GM21367 (cell line): Measurements from ENCODE around the gene MYORG.
"Not testable (repeated sequence)": the region's sequence is repeated elsewhere in the genome, so short reads cannot be mapped to it uniquely, and the experiment has no call there.

Experiments
- ATAC-seq: cut with Tn5 transposase; IDR thresholded peaks from one replicate; pipeline ENCODE4 v1.9.1; 2021; ENCODE audit not compliant: unreplicated experiment

MYORG gene

GRCh38 chr9:34370335-34370969 lies 6.2 kb downstream of the MYORG start:
- no peak for ATAC-seq

- no peak for ATAC-seq
Observed at GRCh38 chr9:34369636-34370035, 7.1 kb downstream of the MYORG start.

- ATAC-seq = not testable (repeated sequence)
Observed at GRCh38 chr9:34368796-34369195, 7.9 kb downstream of the MYORG start.

- ATAC-seq = not testable (repeated sequence)
Observed at GRCh38 chr9:34367751-34368410, 8.8 kb downstream of the MYORG start.

- ATAC-seq = no peak
Observed at GRCh38 chr9:34366365-34366764, 10.3 kb downstream of the MYORG start.

- ATAC-seq = no peak
Observed at GRCh38 chr9:34365282-34365681, 11.4 kb downstream of the MYORG start.

- ATAC-seq = no peak
Observed at GRCh38 chr9:34363619-34364351, 12.9 kb downstream of the MYORG start.

GRCh38 chr9:34362614-34363214 lies 14.0 kb downstream of the MYORG start:
- no peak for ATAC-seq

GRCh38 chr9:34352957-34353356 lies 23.7 kb downstream of the MYORG start:
- ATAC-seq = not testable (repeated sequence)

- not testable (repeated sequence) for ATAC-seq
Observed at GRCh38 chr9:34352122-34352652, 24.5 kb downstream of the MYORG start.

GRCh38 chr9:34349324-34349723 lies 27.4 kb downstream of the MYORG start:
- no peak for ATAC-seq

- no peak for ATAC-seq
Observed at GRCh38 chr9:34347800-34348158, 28.9 kb downstream of the MYORG start.

GRCh38 chr9:34346873-34347799 lies 29.6 kb downstream of the MYORG start:
- no peak for ATAC-seq

- no peak for ATAC-seq
Observed at GRCh38 chr9:34343605-34344004, 33.1 kb downstream of the MYORG start.

- no peak for ATAC-seq
Observed at GRCh38 chr9:34343090-34343489, 33.6 kb downstream of the MYORG start.

- no peak for ATAC-seq
Observed at GRCh38 chr9:34341659-34342295, 34.9 kb downstream of the MYORG start.

- ATAC-seq = no peak
Observed at GRCh38 chr9:34338665-34339385, 37.9 kb downstream of the MYORG start.

GRCh38 chr9:34338079-34338478 lies 38.6 kb downstream of the MYORG start:
- ATAC-seq = not testable (repeated sequence)

GRCh38 chr9:34337403-34337802 lies 39.3 kb downstream of the MYORG start:
- ATAC-seq = no peak
